ENCODE measurements around the gene TTC4.

The TTC4 gene

GRCh38 chr1:54715493-54716298 lies at the start of gene TTC4:
TSS of gene TTC4 (plus strand) at chr1:54715861. CDS start at chr1:54715909, 48 bp downstream.
- peak; percentile 45; the same call in 1 of the 2 replicates for TF ChIP-seq GATA2 (IDR thresholded peaks at IDR 0.05; ENCODE audit: low read depth, low read length)
- no peak for TF ChIP-seq GATA3 (IDR thresholded peaks at IDR 0.05; ENCODE audit: low read depth, low read length)

GRCh38 chr1:54666333-54666732 lies 49.3 kb upstream of the TTC4 start:
- TF ChIP-seq GATA2 (IDR thresholded peaks at IDR 0.05; ENCODE audit: low read depth, low read length) (no peak), GATA3 (IDR thresholded peaks at IDR 0.05; ENCODE audit: low read depth, low read length) (no peak)

- TF ChIP-seq GATA2 (IDR thresholded peaks at IDR 0.05; ENCODE audit: low read depth, low read length) = no peak
- no peak for TF ChIP-seq GATA3 (IDR thresholded peaks at IDR 0.05; ENCODE audit: low read depth, low read length)
Observed at GRCh38 chr1:54667797-54668196, 47.9 kb upstream of the TTC4 start.

GRCh38 chr1:54668567-54668966 lies 47.1 kb upstream of the TTC4 start:
- TF ChIP-seq GATA2 (IDR thresholded peaks at IDR 0.05; ENCODE audit: low read depth, low read length) = no peak
- TF ChIP-seq GATA3 (IDR thresholded peaks at IDR 0.05; ENCODE audit: low read depth, low read length) = no peak

- TF ChIP-seq GATA3 (IDR thresholded peaks at IDR 0.05; ENCODE audit: low read depth, low read length) (no peak), GATA2 (IDR thresholded peaks at IDR 0.05; ENCODE audit: low read depth, low read length) (no peak)
Observed at GRCh38 chr1:54671985-54672608, 43.6 kb upstream of the TTC4 start.

- TF ChIP-seq GATA3 (IDR thresholded peaks at IDR 0.05; ENCODE audit: low read depth, low read length) = no peak
- TF ChIP-seq GATA2 (IDR thresholded peaks at IDR 0.05; ENCODE audit: low read depth, low read length) = no peak
Observed at GRCh38 chr1:54678776-54679643, 36.7 kb upstream of the TTC4 start.

- TF ChIP-seq GATA3 (IDR thresholded peaks at IDR 0.05; ENCODE audit: low read depth, low read length) (no peak), GATA2 (IDR thresholded peaks at IDR 0.05; ENCODE audit: low read depth, low read length) (no peak)
Observed at GRCh38 chr1:54679706-54680105, 36.0 kb upstream of the TTC4 start.

- TF ChIP-seq GATA2 (IDR thresholded peaks at IDR 0.05; ENCODE audit: low read depth, low read length) = no peak
- TF ChIP-seq GATA3 (IDR thresholded peaks at IDR 0.05; ENCODE audit: low read depth, low read length) = no peak
Observed at GRCh38 chr1:54680387-54680786, 35.3 kb upstream of the TTC4 start.

- no peak for TF ChIP-seq GATA3 (IDR thresholded peaks at IDR 0.05; ENCODE audit: low read depth, low read length)
- TF ChIP-seq GATA2 (IDR thresholded peaks at IDR 0.05; ENCODE audit: low read depth, low read length) = no peak
Observed at GRCh38 chr1:54681358-54681757, 34.3 kb upstream of the TTC4 start.

- TF ChIP-seq GATA2 (IDR thresholded peaks at IDR 0.05; ENCODE audit: low read depth, low read length) (no peak), GATA3 (IDR thresholded peaks at IDR 0.05; ENCODE audit: low read depth, low read length) (no peak)
Observed at GRCh38 chr1:54683453-54683852, 32.2 kb upstream of the TTC4 start.

- TF ChIP-seq GATA2 (IDR thresholded peaks at IDR 0.05; ENCODE audit: low read depth, low read length) (no peak), GATA3 (IDR thresholded peaks at IDR 0.05; ENCODE audit: low read depth, low read length) (no peak)
Observed at GRCh38 chr1:54685335-54685905, 30.2 kb upstream of the TTC4 start.

- TF ChIP-seq GATA2 (IDR thresholded peaks at IDR 0.05; ENCODE audit: low read depth, low read length) (no peak), GATA3 (IDR thresholded peaks at IDR 0.05; ENCODE audit: low read depth, low read length) (no peak)
Observed at GRCh38 chr1:54686155-54686554, 29.5 kb upstream of the TTC4 start.

GRCh38 chr1:54694771-54695170 lies 20.9 kb upstream of the TTC4 start:
- TF ChIP-seq GATA2 (IDR thresholded peaks at IDR 0.05; ENCODE audit: low read depth, low read length) = no peak
- no peak for TF ChIP-seq GATA3 (IDR thresholded peaks at IDR 0.05; ENCODE audit: low read depth, low read length)

- no peak for TF ChIP-seq GATA2 (IDR thresholded peaks at IDR 0.05; ENCODE audit: low read depth, low read length)
- TF ChIP-seq GATA3 (IDR thresholded peaks at IDR 0.05; ENCODE audit: low read depth, low read length) = no peak
Observed at GRCh38 chr1:54695221-54695620, 20.4 kb upstream of the TTC4 start.
